PC-3 (cell line): ENCODE results near the gene ISCU. TPM values are rescaled to one million over a fixed set of nuclear protein-coding genes. Genes with fewer than 3 reads are reported as not detected.

Experiments
- ATAC-seq: fragments of 200-7000 bp; cut with Tn5 transposase; 2 replicates; pipeline ENCODE4 v1.9.1; 2020; ENCODE audit warnings: mild to moderate bottlenecking, moderate library complexity
- BruUV-seq: library from RNA; stranded (reverse); fragments of 400-500 nt; replicated peaks from 2 replicates; lab custom pipeline; 2021; lab: Mats Ljungman, UMichigan
- CTCF ChIA-PET: fragments of 300-600 bp; sonication (Branson Sonifier 250); formaldehyde crosslinking; loops from one replicate; lab custom pipeline; 2022; ENCODE audit warnings: antibody characterized with exemption; lab: Charles Lee
- POLR2A ChIA-PET: fragments of 300-600 bp; sonication (Branson Sonifier 250); formaldehyde crosslinking; loops from one replicate; lab custom pipeline; 2022; ENCODE audit warnings: antibody characterized with exemption; ENCODE audit not compliant: unreplicated experiment; lab: Charles Lee
- DNase-seq: peaks from one replicate; pipeline ENCODE4 v3.0.0-alpha.2; 2015
- H2AFZ ChIP-seq: fragments of 300-600 bp; sonication (generic); 2 replicates; pipeline ENCODE4 v1.6.0; 2016; ENCODE audit warnings: antibody characterized with exemption, low read length
- H3F3A ChIP-seq: fragments of 300-600 bp; sonication (generic); one replicate; pipeline ENCODE4 v1.6.0; 2017; ENCODE audit warnings: antibody characterized with exemption, low read length, control low read depth, mild to moderate bottlenecking; ENCODE audit not compliant: unreplicated experiment
- H3K27ac ChIP-seq: fragments of 300-600 bp; sonication (generic); 2 replicates; pipeline ENCODE4 v1.5.1; 2016; ENCODE audit warnings: mild to moderate bottlenecking, low read length
- H3K27me3 ChIP-seq: fragments of 300-600 bp; sonication (generic); 2 replicates; pipeline ENCODE4 v1.6.1; 2016; ENCODE audit warnings: low read length, mixed read lengths
- H3K36me3 ChIP-seq: fragments of 300-600 bp; sonication (generic); 2 replicates; pipeline ENCODE4 v1.6.1; 2016; ENCODE audit warnings: low read depth, mixed run types, low read length, mixed read lengths
- H3K4me1 ChIP-seq: fragments of 300-600 bp; sonication (generic); 2 replicates; pipeline ENCODE4 v1.5.1; 2016; ENCODE audit warnings: low read length; ENCODE audit not compliant: insufficient read depth
- H3K4me2 ChIP-seq: fragments of 300-600 bp; sonication (generic); 2 replicates; pipeline ENCODE4 v1.6.0; 2016; ENCODE audit warnings: low read length
- H3K4me3 ChIP-seq: fragments of 300-600 bp; sonication (generic); 2 replicates; pipeline ENCODE4 v1.5.1; 2016; ENCODE audit warnings: mild to moderate bottlenecking, low read length, mixed read lengths
- H3K79me2 ChIP-seq: fragments of 300-600 bp; sonication (generic); 2 replicates; pipeline ENCODE4 v1.6.1; 2017; ENCODE audit warnings: low read length, mixed read lengths
- H3K9ac ChIP-seq: fragments of 300-600 bp; sonication (generic); 2 replicates; pipeline ENCODE4 v1.6.0; 2016; ENCODE audit warnings: mild to moderate bottlenecking, low read length
- H3K9me2 ChIP-seq: fragments of 300-600 bp; sonication (generic); replicated peaks from 2 replicates; pipeline ENCODE4 v1.6.1; 2016; ENCODE audit warnings: mixed run types, low read length, mixed read lengths
- H3K9me3 ChIP-seq: fragments of 300-600 bp; sonication (generic); 2 replicates; pipeline ENCODE4 v1.6.1; 2016; ENCODE audit warnings: low read length, mixed read lengths
- H4K20me1 ChIP-seq: fragments of 300-600 bp; sonication (generic); 2 replicates; pipeline ENCODE4 v1.6.1; 2016; ENCODE audit warnings: low read length, mixed read lengths
- EZH2 ChIP-seq: fragments of 300-600 bp; sonication (generic); IDR thresholded peaks from one replicate; pipeline ENCODE4 v1.6.1; 2017; ENCODE audit warnings: antibody characterized with exemption, mild to moderate bottlenecking, low read length; ENCODE audit not compliant: unreplicated experiment
- EZH2phosphoT487 ChIP-seq: fragments of 300-600 bp; sonication (generic); IDR thresholded peaks from 2 replicates; pipeline ENCODE4 v1.6.1; 2018; ENCODE audit warnings: mild to moderate bottlenecking, antibody characterized with exemption, low read length, borderline replicate concordance
- intact Hi-C: fragments of 100-400 bp; cut with micrococcal nuclease; formaldehyde crosslinking; loops from 2 replicates; pipeline ENCODE4 v1.9.0; 2023
- total RNA-seq: library from RNA; depleted of rRNA; stranded (reverse); fragments of >200 nt; gene quantifications from 2 replicates; pipeline ENCODE4 v1.2.3, GENCODE V29; 2014
- TF ChIP-seq, protein P1 (sequence below): fragments of 300-600 bp; sonication (generic); conservative IDR thresholded peaks from 2 replicates; pipeline ENCODE4 v1.5.1; 2017; ENCODE audit warnings: antibody characterized with exemption, low read depth, mild to moderate bottlenecking, low read length

ISCU gene
- total RNA-seq, 1 experiment from 2014 or later: 181 TPM

DNA sequence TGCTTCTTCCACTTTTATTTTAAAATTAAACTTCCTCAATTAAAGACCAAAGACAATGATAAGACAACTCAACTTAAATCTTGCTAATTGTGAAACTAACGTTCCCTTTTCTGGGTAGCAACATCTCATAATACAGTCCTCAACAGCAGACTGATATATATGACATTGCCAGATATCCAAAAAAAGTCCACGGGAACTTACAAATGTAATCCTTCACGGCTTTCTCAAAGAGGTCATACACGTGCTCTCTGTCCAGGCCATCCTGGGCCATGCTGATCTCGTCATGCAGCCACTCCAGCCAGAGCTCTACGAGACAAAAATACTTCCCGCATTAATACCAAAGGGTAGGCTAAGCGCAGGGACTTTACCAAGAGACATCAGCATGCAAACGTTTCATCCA, 14.7 kb upstream of the ISCU start:
- TF ChIP-seq EZH2phosphoT487 (no peak), EZH2 (no peak)
- TF ChIP-seq, protein P1, sequence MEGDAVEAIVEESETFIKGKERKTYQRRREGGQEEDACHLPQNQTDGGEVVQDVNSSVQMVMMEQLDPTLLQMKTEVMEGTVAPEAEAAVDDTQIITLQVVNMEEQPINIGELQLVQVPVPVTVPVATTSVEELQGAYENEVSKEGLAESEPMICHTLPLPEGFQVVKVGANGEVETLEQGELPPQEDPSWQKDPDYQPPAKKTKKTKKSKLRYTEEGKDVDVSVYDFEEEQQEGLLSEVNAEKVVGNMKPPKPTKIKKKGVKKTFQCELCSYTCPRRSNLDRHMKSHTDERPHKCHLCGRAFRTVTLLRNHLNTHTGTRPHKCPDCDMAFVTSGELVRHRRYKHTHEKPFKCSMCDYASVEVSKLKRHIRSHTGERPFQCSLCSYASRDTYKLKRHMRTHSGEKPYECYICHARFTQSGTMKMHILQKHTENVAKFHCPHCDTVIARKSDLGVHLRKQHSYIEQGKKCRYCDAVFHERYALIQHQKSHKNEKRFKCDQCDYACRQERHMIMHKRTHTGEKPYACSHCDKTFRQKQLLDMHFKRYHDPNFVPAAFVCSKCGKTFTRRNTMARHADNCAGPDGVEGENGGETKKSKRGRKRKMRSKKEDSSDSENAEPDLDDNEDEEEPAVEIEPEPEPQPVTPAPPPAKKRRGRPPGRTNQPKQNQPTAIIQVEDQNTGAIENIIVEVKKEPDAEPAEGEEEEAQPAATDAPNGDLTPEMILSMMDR: no peak
- no peak overlapping the region for H3K27ac ChIP-seq

DNA sequence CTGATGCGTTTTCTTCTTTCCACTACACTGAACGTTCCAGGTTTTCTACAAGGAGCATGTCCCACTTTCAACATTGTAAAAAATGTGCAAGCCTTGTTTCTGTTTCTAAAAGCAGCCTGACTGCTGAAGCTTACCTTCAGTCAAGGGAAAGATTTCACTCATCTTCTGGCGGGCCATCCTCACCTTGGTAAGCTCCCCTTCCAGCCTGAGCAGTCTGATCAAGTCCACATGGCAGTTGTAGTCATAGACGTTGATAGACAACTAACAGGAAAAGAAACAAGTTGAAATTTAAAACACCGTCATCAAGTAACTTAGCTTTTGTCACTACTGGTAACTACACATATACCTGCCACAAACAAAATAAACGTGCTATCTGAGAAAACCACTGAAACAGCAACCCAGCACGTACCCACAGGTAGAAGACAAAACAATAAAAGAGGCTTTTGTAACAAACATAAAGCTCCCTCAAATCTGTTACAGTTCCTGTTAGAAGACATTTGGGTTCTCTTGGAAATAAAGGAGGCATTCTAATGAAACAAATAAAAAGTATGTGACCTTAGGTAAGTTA, 13.4 kb upstream of the ISCU start:
- POLR2A ChIA-PET: no interaction called here
- H3K27ac ChIP-seq: no peak overlapping the region
- no peaks in the 10 kb centered on the region for H3K9me2 ChIP-seq
- H3K4me2 ChIP-seq: no peak overlapping the region
- CTCF ChIA-PET: no interaction called here
- H3K27me3 ChIP-seq: no peaks in the 10 kb centered on the region
- ATAC-seq: no peak
- no peak for DNase-seq
- H3K9me3 ChIP-seq: no peaks in the 10 kb centered on the region
- no peak overlapping the region for H3K9ac ChIP-seq
- intact Hi-C loops: no loop called here
- peaks cover 86% of the 10 kb centered on the region for H3K79me2 ChIP-seq
- peaks cover 54% of the 10 kb centered on the region for H3K36me3 ChIP-seq
- no peak for TF ChIP-seq EZH2
- TF ChIP-seq, protein P1: no peak
- no peak for TF ChIP-seq EZH2phosphoT487
- no peak overlapping the region for H2AFZ ChIP-seq
- no peaks in the 10 kb centered on the region for H3F3A ChIP-seq
- peaks cover 41% of the 10 kb centered on the region for H4K20me1 ChIP-seq
- BruUV-seq: no TSS peak
- no peaks in the 10 kb centered on the region for H3K4me1 ChIP-seq
- no peak overlapping the region for H3K4me3 ChIP-seq

More for the DNA sequence above, 14.7 kb upstream of the ISCU start:
- Histone ChIP-seq H3K36me3 (peaks cover 67% of the 10 kb centered on the region), H3K4me2 (no peak overlapping the region), H3K4me3 (no peak overlapping the region), H2AFZ (no peak overlapping the region), H3K27me3 (no peaks in the 10 kb centered on the region), H3F3A (no peaks in the 10 kb centered on the region), H3K9me2 (no peaks in the 10 kb centered on the region), H3K9me3 (no peaks in the 10 kb centered on the region), H4K20me1 (peaks cover 35% of the 10 kb centered on the region), H3K79me2 (peaks cover 86% of the 10 kb centered on the region), H3K9ac (no peak overlapping the region), H3K4me1 (no peaks in the 10 kb centered on the region)
- CTCF ChIA-PET: no interaction called here
- ATAC-seq (no peak), DNase-seq (no peak)
- POLR2A ChIA-PET: no interaction called here
- BruUV-seq: no TSS peak
- intact Hi-C loops: no loop called here

DNA sequence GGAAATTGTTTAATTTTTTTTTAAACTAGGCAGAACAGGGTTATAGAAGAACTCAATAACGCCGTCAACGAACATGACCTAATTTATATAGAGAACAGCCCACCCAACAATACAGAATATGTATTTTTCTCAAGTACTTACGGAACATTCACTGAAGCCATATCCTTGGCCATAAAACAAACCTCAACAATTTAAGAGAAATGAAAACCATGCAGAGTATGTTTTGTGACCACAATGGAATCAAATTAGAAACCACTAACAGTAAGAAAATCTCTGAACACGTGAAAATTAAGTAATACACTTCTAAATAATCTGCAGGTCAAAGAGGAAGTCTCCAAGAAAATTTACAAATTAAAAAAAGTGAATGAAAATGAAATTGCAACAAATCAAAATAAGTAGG, 10.9 kb upstream of the ISCU start:
- H4K20me1 ChIP-seq: peaks cover 51% of the 10 kb centered on the region
- no peaks in the 10 kb centered on the region for H3K4me1 ChIP-seq
- no peaks in the 10 kb centered on the region for H3K27me3 ChIP-seq
- no peak overlapping the region for H3K4me3 ChIP-seq
- H3K4me2 ChIP-seq: no peak overlapping the region
- no peaks in the 10 kb centered on the region for H3F3A ChIP-seq
- no peak for DNase-seq
- H3K9ac ChIP-seq: no peak overlapping the region
- TF ChIP-seq, protein P1: no peak
- TF ChIP-seq EZH2phosphoT487 (no peak), EZH2 (no peak)
- peaks cover 41% of the 10 kb centered on the region for H3K36me3 ChIP-seq
- no peaks in the 10 kb centered on the region for H3K9me2 ChIP-seq
- no TSS peak for BruUV-seq
- H2AFZ ChIP-seq: no peak overlapping the region
- intact Hi-C loops: no loop called here
- no peak overlapping the region for H3K27ac ChIP-seq
- POLR2A ChIA-PET: no interaction called here
- H3K79me2 ChIP-seq: peaks cover 96% of the 10 kb centered on the region
- no peak for ATAC-seq
- H3K9me3 ChIP-seq: no peaks in the 10 kb centered on the region
- CTCF ChIA-PET: no interaction called here
